ENCODE measurements around the gene LCP1. TPM values are rescaled to one million over a fixed set of nuclear protein-coding genes. Genes with fewer than 3 reads are reported as not detected.

LCP1 gene
- total and polyA plus RNA-seq, 2 of the 13 experiments (the other 11 are each of a cell fraction or from before 2014, with no cell fraction given), result 1.6 TPM

DNA sequence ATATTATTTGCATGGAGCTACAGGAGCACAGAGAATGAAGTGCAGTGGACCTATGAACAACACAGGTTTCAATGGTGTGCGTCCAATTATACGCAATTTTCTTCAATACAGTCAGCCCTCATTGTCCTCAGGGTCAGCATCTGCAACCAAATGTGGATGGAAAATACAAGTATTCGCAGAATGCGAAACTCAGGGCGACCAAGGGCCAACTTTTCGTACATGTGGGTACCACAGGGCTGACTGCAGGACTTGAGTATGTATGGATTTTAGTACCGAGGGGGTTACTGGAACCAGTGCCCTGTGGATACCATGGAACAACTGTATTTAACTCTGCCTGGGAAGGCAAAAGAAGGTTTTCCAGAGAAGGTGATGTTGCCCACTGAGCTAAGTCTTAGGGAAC is 10.2 kb downstream of the LCP1 start (continued):
- TF ChIP-seq REXO4 (CRISPR knock-in tag; IDR thresholded peaks at IDR 0.05; ENCODE audit: borderline replicate concordance) (no peak), ARNT2 (CRISPR knock-in tag; IDR thresholded peaks at IDR 0.05; ENCODE audit: low read depth) (no peak), SIX1 (CRISPR knock-in tag; IDR thresholded peaks at IDR 0.05; ENCODE audit: borderline replicate concordance) (no peak), ATF1 (CRISPR knock-in tag; IDR thresholded peaks at IDR 0.05) (no peak), MTA3 (CRISPR knock-in tag; IDR thresholded peaks at IDR 0.05) (no peak), MIXL1 (CRISPR knock-in tag; IDR thresholded peaks at IDR 0.05) (no peak)
- TF ChIP-seq, protein P1, sequence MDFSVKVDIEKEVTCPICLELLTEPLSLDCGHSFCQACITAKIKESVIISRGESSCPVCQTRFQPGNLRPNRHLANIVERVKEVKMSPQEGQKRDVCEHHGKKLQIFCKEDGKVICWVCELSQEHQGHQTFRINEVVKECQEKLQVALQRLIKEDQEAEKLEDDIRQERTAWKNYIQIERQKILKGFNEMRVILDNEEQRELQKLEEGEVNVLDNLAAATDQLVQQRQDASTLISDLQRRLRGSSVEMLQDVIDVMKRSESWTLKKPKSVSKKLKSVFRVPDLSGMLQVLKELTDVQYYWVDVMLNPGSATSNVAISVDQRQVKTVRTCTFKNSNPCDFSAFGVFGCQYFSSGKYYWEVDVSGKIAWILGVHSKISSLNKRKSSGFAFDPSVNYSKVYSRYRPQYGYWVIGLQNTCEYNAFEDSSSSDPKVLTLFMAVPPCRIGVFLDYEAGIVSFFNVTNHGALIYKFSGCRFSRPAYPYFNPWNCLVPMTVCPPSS (IDR thresholded peaks at IDR 0.05), result no peak

DNA sequence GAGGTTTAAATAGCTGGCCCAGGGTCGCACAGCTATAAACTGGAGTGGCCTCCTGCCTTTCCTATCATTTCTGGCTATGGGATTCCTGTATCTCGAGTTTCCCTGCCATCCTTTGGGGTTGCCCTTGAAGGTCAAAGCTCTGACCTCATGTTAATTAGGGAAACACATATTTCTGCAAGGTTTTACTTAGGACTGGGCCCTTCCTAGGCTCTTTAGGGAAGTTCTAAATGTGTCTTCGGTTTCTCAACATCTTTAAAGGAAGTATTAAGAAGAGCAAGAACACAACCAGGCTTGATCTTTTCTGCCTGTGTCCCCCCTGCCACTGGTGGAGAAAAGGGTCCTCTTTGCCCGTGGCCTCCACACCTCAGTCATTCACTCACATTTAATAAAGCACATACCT is 10.8 kb downstream of the LCP1 start:
- intact Hi-C loops (cut with micrococcal nuclease; ENCODE audit: unreplicated experiment), result no loop called here
- no peak for DNase-seq (ENCODE audit: low spot score)
- Histone ChIP-seq H3K4me3 (replicated peaks in 1 of 3; ENCODE audit: insufficient read depth in 1 of 3, low read depth in 2 of 3, low read length in 3 of 3) (no peak overlapping the region), H3K27ac (ENCODE audit: extremely low read length, insufficient read depth, low read length) (no peak overlapping the region), H3K79me2 (ENCODE audit: insufficient read depth, low read length) (no peaks in the 10 kb centered on the region), H2AFZ (ENCODE audit: low read length) (no peak overlapping the region), H3K4me1 (ENCODE audit: insufficient read depth, low read length) (peaks cover 12% of the 10 kb centered on the region; the same call in 1 of the 2 replicates), H4K20me1 (ENCODE audit: insufficient read depth, low read length) (no peaks in the 10 kb centered on the region), H3K9ac (ENCODE audit: insufficient read depth, low read depth, low read length) (no peak overlapping the region), H3K27me3 (ENCODE audit: control insufficient read depth in 1 of 2, insufficient read depth in 2 of 2, low read length in 2 of 2) (peaks cover 0 to 4% of the 10 kb centered on the region in 2 experiments; a peak in 1 of 5 replicates), H3K9me3 (ENCODE audit: low read length) (no peaks in the 10 kb centered on the region), H3K4me2 (ENCODE audit: low read depth, low read length) (no peak overlapping the region), H3K36me3 (replicated peaks in 1 of 2; ENCODE audit: control insufficient read depth in 1 of 2, insufficient read depth in 2 of 2, low read length in 2 of 2) (no peaks in the 10 kb centered on the region)
- TF ChIP-seq ZNF251 (CRISPR knock-in tag; IDR thresholded peaks at IDR 0.05) (no peak), SMAD9 (CRISPR knock-in tag; IDR thresholded peaks at IDR 0.05) (no peak), MYC (CRISPR knock-in tag; IDR thresholded peaks at IDR 0.05; ENCODE audit: borderline replicate concordance) (no peak), ZNF430 (CRISPR knock-in tag; IDR thresholded peaks at IDR 0.05) (no peak)
- TF ChIP-seq, protein P2, sequence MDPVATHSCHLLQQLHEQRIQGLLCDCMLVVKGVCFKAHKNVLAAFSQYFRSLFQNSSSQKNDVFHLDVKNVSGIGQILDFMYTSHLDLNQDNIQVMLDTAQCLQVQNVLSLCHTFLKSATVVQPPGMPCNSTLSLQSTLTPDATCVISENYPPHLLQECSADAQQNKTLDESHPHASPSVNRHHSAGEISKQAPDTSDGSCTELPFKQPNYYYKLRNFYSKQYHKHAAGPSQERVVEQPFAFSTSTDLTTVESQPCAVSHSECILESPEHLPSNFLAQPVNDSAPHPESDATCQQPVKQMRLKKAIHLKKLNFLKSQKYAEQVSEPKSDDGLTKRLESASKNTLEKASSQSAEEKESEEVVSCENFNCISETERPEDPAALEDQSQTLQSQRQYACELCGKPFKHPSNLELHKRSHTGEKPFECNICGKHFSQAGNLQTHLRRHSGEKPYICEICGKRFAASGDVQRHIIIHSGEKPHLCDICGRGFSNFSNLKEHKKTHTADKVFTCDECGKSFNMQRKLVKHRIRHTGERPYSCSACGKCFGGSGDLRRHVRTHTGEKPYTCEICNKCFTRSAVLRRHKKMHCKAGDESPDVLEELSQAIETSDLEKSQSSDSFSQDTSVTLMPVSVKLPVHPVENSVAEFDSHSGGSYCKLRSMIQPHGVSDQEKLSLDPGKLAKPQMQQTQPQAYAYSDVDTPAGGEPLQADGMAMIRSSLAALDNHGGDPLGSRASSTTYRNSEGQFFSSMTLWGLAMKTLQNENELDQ (CRISPR knock-in tag; IDR thresholded peaks at IDR 0.05; ENCODE audit: borderline replicate concordance), result no peak
- in situ Hi-C loops (cut with HindIII; ENCODE audit: extremely low pct_ligation_motif_present, low pct_unique_long_range_greater_than_20kb), result no loop called here
- BruUV-seq (replicated peaks), result no TSS peak
- 46% methylated on average over 4 of the region's 4 CpGs for WGBS (ENCODE audit: low lambda C conversion rate)
- POLR2A ChIA-PET, result no interaction called here
- CTCF ChIA-PET (ENCODE audit: low intra/inter-chr PET ratio, low total read pairs), result no interaction called here
- FAIRE-seq, result no peak
- no peak for ATAC-seq
